SW 1271 (cell line): Measurements from ENCODE around the gene ATP8B3.

Source experiments
- DNase-seq, 2 experiments: peaks; one replicate each; lab custom pipeline; 2025; lab: John Stamatoyannopoulos, UW

The ATP8B3 gene

GRCh38 chr19:1746401-1747284 is 65.4 kb downstream of the ATP8B3 start:
- DNase-seq, result no peak

GRCh38 chr19:1745589-1746031 is 66.5 kb downstream of the ATP8B3 start:
- no peak for DNase-seq

- no peak for DNase-seq
These were observed 67.1 kb downstream of the ATP8B3 start for GRCh38 chr19:1744822-1745563.

GRCh38 chr19:1744133-1744665 is 67.9 kb downstream of the ATP8B3 start:
- DNase-seq, result no peak

- no peak for DNase-seq
These were observed 68.9 kb downstream of the ATP8B3 start for GRCh38 chr19:1742989-1743696.

- no peak for DNase-seq
These were observed 72.0 kb downstream of the ATP8B3 start for GRCh38 chr19:1739960-1740629.

- DNase-seq, result no peak
These were observed 75.1 kb downstream of the ATP8B3 start for GRCh38 chr19:1736927-1737326.

GRCh38 chr19:1736280-1736679 is 75.8 kb downstream of the ATP8B3 start:
- no peak for DNase-seq

GRCh38 chr19:1734321-1734966 is 77.6 kb downstream of the ATP8B3 start:
- no peak for DNase-seq
